NCI-H1092 treated with DMSO at 0.1 percent for 48 hours (cell line): ENCODE data around the gene DAPL1.

Experiments
- DNase-seq: peaks from one replicate; lab custom pipeline; 2025; lab: John Stamatoyannopoulos, UW

DAPL1 gene

DNA sequence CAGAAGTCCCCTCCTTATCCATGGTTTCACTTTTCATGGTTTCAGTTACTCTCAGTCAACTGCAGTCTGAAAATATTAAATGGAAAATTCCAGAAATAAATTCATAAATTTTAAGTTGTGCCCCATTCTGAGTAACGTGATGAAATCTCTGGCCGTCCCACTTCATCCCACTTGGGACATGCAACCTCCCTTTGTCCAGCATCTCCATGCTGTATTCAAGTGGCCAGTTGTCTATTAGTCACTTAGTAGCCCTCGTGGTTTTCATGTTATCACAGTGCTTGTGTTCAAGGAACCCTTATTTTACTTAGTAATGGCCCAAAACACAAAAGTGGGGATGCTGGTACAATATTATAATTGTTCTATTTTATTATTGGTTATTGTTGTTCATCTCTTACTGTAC is 18.0 kb upstream of the DAPL1 start:
- DNase-seq, result no peak

DNA sequence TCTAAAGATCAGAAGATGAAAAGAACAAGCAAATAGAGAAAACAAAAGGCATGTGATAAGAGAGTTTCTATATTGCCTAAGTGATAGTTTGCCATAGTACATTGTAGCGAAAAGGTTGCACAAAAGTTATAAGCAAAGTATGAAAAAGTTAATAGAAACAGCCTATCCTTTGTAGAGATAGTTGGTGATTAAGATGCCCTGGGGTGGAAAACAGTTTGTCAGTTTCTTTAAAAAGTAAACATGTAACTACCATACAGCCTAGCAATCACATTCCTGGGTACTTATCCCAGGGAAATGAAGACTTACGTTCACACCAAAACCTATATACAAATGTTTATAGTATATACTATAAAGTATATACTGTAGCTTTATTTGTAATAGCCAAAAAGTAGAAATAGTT is 16.9 kb upstream of the DAPL1 start:
- DNase-seq, result no peak

DNA sequence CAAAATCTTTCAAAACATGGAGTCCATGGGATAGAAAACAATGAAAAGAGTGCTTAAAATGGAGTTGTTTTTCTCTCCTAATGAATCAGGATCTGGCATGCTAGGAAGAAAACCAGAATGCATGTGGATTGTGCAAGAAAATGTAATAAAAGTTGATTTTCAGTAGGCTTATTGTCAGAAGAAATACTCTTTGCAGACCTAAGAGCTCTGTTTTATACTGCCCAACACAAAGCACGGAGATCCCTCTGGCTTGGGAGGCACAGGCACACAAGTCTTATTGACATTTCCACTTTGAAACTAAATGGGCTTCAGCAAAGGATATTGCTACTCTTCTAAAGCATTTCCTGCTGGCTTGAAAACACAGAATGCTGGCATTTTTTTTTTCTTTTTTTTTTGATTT is 15.5 kb upstream of the DAPL1 start:
- no peak for DNase-seq

DNA sequence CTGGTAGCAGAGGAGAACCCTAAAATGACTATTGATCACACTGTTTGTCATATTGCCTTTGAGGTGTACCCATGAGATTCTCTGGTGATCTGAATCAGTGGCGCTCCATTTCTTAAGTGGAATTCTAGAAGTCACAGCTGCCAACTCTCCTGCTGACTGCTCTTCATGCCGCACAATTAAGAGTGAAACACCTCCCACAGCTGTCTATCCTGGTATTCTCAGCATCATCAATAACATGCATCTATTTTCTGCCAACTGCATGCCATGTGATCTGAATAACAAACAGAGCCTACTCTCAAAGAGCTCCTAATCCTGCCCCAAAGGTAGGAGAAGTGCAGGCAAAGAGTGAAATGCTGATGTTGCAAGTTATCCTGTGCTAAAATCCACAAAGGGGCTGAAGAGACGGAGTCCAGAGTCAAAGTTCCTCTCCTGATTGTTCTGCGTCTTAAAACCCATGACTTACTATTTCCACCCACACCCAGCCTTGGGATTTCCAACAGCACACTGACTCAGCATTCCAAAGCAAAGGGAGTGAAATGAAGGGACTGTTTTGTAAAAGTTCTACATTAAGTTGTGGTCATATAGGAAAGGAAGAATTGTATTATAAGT is 13.7 kb upstream of the DAPL1 start:
- DNase-seq, result no peak

DNA sequence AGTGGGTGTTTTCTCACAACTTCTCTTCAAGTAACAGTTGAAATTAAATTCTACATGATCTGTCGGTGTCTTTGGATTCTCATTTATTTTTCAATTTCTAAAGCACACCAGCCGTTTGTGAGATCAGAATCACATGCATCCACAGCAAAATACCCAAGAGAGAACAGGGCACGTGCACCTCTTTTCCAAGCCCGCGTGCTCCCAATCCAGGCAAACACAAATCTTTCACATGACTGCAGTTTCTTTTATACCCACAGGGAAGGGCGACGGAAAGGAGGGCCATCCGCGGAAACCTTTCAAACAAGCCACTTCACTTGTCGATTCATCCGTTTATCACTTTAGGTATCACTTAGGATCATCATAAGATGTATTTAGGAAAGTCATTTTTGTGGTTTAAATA is 13.0 kb upstream of the DAPL1 start:
- DNase-seq, result no peak

DNA sequence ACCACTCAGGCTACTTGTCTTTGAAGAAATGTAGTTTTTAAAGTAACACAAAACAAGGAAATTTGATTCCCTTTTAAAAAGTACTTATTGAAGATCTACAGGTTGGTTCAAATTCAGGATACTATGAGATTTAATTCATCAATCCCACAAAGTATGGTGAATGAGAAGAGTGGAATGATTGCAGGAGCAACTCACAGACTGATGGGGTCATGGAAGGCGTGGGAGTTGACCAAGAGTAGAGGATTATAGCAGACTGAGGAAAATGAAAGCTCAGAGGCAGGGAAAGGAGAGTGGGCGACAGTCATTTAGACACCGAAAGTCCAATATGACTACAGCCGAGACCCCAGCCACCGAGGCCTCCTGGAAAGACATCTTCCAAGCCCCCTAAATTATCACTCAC is 12.5 kb upstream of the DAPL1 start:
- no peak for DNase-seq

DNA sequence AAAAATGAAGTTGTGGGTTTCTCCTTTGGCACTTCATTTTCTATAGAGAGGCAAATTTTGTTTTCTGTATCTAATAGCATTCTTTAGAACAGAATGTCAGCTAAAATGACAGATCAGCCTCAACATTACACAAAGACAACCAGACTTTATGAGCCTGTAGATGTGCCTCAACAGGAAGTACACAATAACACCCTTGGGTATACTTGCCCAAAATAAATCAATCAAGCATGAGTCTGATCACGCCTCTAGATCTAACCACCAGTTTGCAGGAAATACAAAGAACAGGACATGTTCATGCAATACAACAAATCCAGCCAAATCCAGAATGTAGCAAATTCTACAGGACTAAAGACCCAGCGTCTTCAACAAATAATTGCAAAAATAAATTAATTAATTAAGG is 11.2 kb upstream of the DAPL1 start:
- no peak for DNase-seq

DNA sequence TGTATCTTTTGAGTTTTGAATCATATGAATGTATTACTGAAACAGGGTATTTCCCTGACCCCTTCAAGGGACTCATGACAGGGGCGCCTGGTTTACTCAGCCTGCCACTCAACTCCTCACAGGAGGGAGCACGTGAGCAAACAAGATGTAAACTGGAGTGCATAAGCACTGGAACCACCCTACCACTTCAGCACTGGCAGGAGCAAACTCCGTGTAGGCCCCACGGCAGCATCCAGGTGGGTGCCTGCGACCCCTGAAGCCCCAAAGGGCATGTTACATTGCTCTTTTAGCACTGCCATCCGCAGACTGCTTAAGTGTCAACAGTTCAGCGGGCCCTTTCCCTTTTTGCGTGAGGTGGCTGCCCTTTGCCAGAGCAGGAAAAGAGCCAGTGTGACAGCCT is 8.2 kb upstream of the DAPL1 start:
- no peak for DNase-seq

DNA sequence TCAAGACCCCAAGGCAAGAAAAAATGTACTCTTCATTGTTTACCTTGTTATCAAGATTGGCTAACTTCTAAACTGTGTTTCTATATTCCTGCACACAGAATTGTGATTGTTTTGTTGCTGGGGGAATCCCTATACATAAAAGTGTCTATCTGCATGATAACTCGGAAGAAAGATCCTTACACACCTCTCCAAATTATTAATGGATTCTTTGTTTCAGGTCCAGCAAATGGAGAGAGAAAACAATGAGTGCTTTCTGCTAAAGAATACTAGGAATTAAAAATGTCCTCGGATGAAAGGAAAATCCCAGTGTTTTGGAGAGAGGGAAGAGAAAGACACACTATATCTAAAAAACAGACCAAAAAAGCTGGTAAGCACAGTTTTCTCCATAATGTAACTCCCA is 6.2 kb upstream of the DAPL1 start:
- no peak for DNase-seq

DNA sequence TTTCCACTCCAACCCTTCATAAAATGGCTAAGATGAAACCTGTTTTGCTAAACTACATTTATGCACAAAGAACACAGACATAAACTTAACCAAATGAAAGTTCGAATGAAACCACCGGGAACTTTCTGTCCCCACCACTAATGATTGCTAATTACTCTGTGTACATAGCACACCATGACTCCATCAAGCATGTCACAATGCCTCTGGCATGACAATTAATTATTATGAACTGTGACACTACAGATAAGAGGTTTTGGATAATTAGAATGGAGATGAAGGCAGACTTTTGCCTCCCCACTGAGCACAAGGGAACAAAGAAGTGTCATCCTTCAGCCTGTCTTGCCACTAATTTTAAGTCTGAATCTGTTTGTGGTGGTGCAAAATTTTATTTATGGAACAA is 1.5 kb downstream of the DAPL1 start:
- DNase-seq, result no peak

DNA sequence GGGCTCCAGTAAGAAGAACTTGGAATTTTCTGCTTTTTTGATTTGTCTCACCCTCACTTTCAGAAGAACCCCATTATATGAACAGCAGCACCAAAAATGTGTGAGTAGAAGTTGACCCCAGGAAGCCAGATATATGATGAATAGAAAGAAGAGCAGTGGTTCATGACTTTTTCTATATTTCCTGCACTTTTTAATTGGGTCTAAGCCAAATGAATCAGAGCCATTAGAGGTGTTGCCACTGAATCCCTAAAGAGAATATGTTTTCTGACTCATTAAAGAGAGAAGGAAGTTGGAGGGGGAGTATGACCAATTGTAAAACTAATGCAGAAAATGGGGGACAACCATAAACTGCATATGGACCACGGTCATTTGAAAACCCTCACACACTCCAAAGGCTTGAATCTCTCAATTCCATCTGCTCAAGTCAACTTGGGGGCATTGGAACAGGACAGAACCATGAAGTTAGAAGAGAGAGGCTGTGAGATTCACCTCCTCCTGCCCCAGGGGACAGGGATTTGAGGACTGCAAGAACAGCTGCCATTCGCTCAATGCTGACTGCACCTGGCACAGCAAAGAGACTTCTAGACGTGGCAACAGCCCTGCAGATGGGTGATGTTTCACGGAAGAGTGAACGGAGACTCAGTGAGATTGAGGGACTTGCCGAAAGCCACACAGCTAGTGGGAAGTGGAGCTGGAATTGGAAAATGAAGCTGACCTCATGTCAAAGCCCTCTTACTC is 3.0 kb downstream of the DAPL1 start:
- no peak for DNase-seq

DNA sequence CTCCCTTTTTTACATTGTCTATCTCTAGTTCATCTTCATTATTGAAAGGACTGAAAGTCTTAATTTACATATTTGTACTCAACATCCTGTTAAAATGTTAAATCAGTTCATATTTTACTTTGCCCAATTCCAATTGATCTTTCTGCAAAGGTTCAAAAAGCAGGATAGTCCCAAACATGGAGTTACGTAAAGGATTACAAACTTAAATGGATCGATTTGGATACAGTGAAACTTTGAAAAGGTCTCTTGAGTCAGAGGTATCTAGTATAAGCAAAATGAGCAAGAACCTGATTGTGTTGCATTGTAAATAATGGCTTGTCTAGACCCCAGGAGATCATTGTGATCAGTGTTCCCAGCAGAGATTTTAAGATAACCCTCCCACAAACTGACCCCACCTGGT is 4.1 kb downstream of the DAPL1 start:
- no peak for DNase-seq

DNA sequence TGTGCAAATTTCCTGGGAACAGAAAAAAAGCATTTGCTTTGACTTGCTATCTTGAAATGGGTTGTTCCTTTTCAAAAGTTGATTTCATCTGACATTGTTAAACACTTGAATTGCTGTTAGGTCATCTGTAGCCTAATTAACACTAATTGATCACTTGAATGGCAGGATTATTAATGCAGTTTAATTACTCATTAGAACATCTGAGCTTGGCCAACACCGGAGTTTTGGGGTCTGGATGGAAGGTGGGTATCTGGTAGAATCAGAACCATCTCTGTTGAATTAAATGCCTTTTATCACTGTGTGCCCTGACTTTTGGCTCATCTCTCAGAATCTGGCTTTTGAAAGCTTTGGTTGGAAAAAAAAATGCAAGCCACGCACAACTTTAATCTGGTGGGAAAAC is 8.4 kb downstream of the DAPL1 start:
- no peak for DNase-seq

DNA sequence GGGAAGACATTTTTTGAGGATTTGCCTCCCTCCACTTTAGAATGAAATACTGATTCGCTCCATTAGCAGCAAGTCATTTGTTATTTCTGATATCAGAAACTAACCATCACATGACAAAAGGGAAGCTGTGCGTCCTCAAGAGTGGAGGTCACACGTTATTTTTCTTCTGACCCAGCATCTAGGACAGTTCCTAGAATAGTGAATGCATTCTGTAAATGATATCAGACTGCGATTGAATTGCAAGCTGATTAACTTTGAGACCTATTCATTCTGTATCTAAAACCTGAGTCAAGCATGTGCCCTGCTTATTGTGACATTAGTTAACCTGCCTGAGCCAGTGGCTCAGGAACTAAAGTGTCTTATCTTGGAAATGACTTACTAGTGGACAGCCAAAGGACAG is 10.1 kb downstream of the DAPL1 start:
- DNase-seq, result no peak

DNA sequence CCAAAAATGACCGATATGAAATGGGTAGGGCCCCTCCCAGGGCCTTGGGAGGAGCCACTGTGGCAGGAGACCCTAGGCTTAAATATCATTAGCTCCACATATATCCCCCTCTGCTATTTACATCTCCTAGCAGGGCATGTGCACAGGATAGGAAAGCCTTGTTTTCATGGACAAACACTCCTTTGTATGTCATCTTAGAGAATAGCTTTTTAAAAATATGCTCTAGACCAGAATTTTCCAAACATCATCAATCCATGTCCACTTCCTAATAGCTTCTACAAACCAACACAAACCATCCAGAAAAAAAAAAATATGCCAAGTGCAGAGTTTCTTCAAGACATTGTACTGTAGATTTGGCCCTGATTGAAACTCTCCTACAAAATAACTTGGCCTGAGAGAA is 10.8 kb downstream of the DAPL1 start:
- DNase-seq, result no peak

DNA sequence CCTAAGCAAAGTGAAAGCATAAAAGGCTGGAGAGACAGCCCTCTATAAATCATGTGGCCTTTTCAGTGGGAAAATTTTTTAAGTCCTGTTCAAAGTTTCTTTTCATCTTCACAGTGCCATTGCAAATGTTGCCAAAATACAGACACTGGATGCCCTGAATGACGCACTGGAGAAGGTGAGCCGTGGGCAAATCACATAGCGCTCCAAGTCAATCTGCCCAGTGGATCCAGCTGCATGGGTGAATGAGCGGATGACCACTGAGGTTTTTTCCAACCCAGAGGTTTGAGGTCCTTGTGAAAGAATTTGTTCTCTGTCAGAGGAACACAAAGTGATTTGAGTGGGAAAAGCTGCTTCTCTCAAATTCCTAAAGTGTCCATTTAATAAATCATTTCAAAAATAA is 11.8 kb downstream of the DAPL1 start:
- no peak for DNase-seq

DNA sequence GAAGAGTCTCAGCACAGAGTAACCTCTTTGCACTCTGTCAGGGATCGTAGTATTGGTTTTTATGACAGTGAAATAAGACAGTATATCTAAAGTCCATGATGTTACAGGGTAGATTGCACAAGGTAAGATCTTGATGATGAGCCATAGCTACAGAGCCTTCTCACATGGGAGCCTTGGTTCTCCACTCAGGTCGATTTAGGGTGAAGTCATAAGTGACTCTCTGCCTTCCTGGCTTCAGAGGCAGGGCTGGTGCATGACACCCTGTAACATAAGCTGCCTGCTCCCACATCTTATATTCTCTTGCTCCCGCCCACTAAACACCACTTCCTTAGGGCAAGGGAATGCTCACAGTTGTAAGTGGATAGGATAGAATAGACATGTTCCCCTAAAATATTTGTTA is 13.3 kb downstream of the DAPL1 start:
- no peak for DNase-seq

DNA sequence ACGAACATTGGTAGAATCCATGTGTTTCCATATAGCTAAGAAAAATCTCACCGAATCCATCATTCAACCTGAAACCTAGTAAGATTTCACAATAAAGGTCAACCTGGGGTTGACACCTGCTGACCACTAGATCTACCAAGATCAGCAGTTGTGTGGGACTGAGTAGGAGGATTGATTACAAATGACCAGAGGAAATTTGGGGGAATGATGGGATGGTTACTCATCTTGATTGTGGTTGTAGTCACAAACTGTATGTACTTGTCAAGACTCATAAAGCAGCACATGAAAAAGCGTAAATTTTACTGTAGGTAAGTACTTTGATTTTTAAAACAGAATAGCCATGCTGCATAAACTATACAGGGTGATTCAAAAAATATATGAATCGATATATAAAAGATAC is 14.7 kb downstream of the DAPL1 start:
- no peak for DNase-seq

DNA sequence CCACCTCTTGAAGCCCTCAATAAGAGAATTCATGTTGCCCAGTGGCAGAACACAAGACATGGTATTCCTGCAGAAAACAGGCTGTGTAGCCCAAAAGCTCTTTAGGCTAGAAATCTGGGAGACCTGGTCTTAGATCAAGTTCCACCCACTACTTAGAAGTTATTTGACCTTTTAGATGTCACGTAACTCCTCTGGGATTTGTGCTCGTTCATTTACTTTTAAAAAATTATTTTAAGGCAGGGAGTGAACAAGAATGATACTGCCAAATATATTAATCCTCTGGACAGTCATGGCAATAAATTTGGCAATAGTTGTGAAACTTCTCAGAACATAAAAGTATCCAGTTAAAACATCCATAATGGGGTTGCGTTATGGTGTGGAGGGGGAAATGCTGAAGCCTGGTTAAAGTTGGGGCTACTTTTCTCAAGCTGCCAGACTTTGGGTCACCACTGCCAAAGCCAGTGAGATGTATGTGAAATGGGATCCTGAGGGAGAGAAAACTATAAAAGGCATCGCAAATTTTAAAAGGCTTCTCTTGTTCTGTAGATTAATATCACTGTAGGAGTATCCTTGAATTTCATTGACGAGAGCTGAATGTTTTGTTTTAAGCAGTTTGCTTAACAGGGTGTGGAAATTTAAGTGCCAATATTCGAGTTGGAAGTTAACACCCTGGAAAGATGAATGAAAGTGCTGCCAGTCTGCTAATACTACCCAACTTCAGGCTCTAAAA is 15.8 kb downstream of the DAPL1 start:
- no peak for DNase-seq

DNA sequence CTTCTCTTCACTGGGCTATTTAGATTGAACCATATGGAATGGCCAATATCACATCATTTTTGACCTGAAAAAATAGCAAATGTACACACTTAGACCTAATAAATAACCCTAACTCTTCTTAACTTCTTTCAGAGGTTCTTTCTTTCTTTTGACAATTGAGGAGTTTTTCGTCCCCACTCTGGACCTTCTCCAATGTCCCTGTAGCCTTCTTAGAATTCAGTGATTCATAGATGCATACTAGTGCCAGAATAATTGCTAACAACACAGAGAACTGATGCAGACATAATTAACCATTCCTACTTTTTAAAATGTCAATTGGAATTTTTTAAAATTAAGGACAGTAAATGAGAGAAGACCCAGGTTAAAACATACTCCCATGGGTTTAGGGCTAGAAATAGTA is 20.0 kb downstream of the DAPL1 start:
- DNase-seq, result no peak

DNA sequence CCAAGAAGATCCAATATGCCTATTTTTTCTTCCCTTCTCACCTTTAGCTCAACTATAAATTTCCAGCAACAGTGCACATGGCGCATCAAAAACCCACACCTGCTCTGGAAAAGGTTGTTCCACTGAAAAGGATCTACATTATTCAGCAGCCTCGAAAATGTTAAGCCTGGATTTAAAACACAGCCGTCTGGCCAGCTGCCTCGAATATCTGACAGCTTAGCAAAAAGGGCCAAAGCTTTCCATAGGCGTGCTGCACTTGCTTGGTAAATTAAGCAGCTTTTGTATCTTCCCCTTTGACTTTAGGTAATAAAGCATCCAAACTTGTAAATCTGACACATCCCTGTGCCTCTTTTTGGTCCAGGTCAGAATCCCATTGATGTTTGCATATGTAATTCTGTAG is 20.5 kb downstream of the DAPL1 start:
- DNase-seq, result no peak

DNA sequence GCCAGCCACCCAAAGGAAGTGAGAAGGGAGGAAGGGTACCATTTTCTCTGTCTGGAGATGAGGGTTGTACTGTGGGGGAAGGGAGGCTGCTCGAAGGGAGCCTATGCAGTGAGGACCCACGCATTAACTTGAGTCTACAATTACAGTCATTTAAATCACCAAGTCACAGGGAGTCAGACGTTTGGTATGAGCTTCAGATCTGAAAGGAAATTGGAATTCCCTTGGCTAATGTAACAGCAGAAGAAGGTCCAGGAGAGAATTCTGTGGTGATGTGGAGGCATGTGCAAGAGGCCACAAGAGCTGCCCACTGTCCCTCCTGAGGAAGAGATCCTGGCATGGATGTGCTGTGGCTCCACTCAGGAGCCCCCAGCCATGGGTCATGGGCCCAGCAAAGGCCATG is 22.5 kb downstream of the DAPL1 start:
- no peak for DNase-seq

DNA sequence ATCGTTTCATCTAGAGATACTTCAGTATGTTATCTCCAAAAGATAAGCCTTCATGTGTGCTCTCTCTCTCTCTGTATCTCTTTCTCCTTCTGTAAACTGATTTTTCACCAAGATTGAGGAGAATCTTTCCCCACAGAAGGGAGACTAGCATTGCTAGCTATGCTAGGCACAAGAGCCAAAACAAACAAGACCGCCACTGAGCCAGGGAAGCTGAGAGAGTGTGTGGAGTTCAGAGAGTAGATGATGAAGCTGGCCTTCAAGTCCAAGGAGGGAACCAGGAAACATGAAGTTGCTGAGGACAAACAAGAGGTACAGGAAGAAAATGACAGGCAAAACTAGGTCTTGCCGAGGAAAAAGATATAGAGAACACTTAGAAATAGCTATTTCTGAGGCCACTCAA is 23.4 kb downstream of the DAPL1 start:
- DNase-seq, result no peak

DNA sequence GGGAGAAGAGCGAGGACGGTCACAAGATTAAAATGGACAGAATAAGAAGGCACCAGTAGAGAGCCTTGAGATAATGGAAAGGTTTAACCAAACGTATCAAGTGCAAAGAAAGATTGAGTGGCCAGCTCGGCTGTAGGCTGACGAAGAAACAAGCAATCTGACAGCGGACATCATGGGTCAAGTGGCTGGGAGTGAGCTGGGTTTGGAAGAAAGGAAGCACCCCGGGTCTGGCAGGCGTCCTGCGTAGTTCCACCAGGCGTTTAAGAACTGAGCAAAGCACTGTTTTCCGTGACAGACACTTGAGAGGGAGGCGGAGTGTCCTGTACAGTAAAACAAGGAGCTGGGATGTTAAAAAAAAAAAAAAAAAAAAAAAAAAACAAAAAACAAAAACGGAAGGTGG is 27.1 kb downstream of the DAPL1 start:
- DNase-seq, result no peak
